PFSK-1 (cell line): ENCODE results near the gene JAM3.

Source experiments
- FOXP2 ChIP-seq: optimal IDR thresholded peaks from 2 replicates; pipeline ENCODE3; 2011; ENCODE audit warnings: borderline replicate concordance, control low read depth, inconsistent platforms; ENCODE audit not compliant: insufficient read depth; ENCODE audit errors: extremely low read length, extremely low read depth
- POLR2AphosphoS5 ChIP-seq: IDR thresholded peaks from 2 replicates; pipeline ENCODE4 v1.6.1; 2012; ENCODE audit warnings: low read depth, mild to moderate bottlenecking, control low read depth, low read length, moderate library complexity
- REST ChIP-seq, 2 experiments: IDR thresholded peaks; 2 replicates each; pipeline versions ENCODE4 v1.6.1 to v1.8.0; 2011 to 2012; ENCODE audit warnings: low read depth in 2 of 2, low read length in 2 of 2, control low read depth in 1 of 2, inconsistent platforms in 1 of 2, mild to moderate bottlenecking in 1 of 2, moderate library complexity in 1 of 2; ENCODE audit not compliant: insufficient read depth in 1 of 2
- SIN3A ChIP-seq: IDR thresholded peaks from 2 replicates; pipeline ENCODE4 v1.6.1; 2012; ENCODE audit warnings: mild to moderate bottlenecking, low read length, moderate library complexity, borderline replicate concordance; ENCODE audit not compliant: insufficient read depth
- TAF1 ChIP-seq: IDR thresholded peaks from 2 replicates; pipeline ENCODE4 v1.6.1; 2012; ENCODE audit warnings: low read length, control low read depth, borderline replicate concordance; ENCODE audit not compliant: insufficient read depth

The JAM3 gene

DNA sequence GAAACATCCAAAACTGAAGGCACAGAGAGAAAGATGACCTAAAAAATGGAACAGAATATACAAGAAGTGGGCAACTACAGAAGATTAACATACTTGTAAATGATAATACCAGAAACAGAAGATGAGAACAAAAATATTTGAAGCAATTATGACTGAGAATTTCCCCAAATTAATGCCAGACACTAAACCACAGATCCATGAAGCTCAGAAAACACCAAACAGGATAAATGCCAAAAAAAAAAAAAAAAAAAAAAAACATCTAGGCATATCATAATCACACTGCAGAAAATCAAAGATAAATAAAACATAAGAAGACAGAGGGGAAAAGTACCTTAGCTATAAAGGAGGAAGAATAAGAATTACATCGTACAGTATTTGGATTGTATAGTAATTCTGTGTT lies 65.3 kb downstream of the JAM3 start:
- TF ChIP-seq POLR2AphosphoS5 (no peak), TAF1 (no peak), FOXP2 (no peak), SIN3A (no peak), REST (IDR thresholded peaks at IDR 0.05; ENCODE audit: insufficient read depth in 1 of 2, low read depth in 2 of 2, low read length in 2 of 2) (no peak)

GRCh38 chr11:134138376-134138775 lies 69.5 kb downstream of the JAM3 start:
- no peak for TF ChIP-seq REST (IDR thresholded peaks at IDR 0.05; ENCODE audit: insufficient read depth in 1 of 2, low read depth in 2 of 2, low read length in 2 of 2)
- no peak for TF ChIP-seq POLR2AphosphoS5
- TF ChIP-seq TAF1 = no peak
- no peak for TF ChIP-seq SIN3A
- TF ChIP-seq FOXP2 = no peak

DNA sequence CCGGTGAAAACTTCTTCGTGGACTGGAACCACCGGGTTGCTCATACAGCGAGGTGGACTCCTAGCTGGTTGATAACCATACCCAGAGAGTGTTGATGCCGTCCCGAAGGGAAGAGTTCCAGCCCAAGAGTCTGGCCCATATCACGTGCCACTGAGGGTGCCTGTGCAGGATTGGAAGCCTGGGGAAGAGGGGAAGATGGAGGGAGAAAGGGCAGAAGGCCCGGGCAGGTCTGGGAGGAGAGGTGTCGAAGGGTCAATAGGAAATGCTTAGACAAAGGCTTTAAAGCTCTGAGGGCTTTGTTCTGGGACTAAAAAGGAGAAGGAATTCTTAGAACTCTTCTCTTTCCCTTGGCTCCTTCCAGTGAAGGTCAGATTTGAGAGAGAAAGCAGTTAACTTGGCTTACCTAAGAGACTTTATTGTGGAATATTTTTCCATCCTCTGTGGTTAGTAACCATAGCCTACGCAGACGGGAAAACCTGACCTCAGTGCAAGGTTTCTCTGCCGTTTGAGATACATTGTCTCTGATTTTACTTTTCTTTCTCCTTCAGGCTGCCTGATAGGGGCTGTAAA lies 70.5 kb downstream of the JAM3 start:
- TF ChIP-seq TAF1 = no peak
- no peak for TF ChIP-seq FOXP2
- no peak for TF ChIP-seq POLR2AphosphoS5
- no peak for TF ChIP-seq SIN3A
- TF ChIP-seq REST (IDR thresholded peaks at IDR 0.05; ENCODE audit: insufficient read depth in 1 of 2, low read depth in 2 of 2, low read length in 2 of 2) = no peak

DNA sequence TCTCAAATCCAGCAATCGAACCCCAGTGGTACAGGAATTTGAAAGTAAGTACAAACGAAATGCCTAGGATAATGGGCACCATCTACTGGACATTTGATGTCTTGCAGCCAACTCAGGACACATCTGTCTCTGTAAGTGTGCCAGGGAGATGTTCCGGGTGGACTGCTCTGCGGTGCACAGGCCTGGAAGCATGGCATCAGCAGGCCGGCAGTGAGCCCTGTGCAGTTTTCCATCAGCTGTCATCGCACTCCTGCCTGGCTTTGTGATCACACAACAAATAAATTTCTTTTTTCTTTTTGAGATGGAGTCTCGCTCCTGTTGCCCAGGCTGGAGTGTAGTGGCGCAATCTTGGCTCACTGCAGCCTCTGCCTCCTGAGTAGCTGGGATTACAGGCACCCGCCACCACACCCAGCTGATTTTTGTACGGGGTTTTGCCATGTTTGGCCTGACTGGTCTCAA lies 71.0 kb downstream of the JAM3 start:
- TF ChIP-seq TAF1 (no peak), SIN3A (no peak), FOXP2 (no peak), POLR2AphosphoS5 (no peak), REST (IDR thresholded peaks at IDR 0.05; ENCODE audit: insufficient read depth in 1 of 2, low read depth in 2 of 2, low read length in 2 of 2) (no peak)
